HEK293T (cell line): ENCODE results near the gene LRRK1.

Experiments used
- ARNT ChIP-seq: fragments of 450-650 bp; IDR thresholded peaks from 2 replicates; pipeline ENCODE4 v1.6.1; 2017; ENCODE audit warnings: mild to moderate bottlenecking
- BHLHE40 ChIP-seq: fragments of 450-650 bp; IDR thresholded peaks from 2 replicates; pipeline ENCODE4 v1.6.1; 2016; ENCODE audit warnings: mild to moderate bottlenecking, moderate library complexity, borderline replicate concordance
- CTBP1 ChIP-seq: fragments of 450-650 bp; IDR thresholded peaks from 2 replicates; pipeline ENCODE4 v1.6.1; 2016; ENCODE audit warnings: borderline replicate concordance
- ELF4 ChIP-seq: fragments of 450-650 bp; IDR thresholded peaks from 2 replicates; pipeline ENCODE4 v1.6.1; 2017; ENCODE audit warnings: antibody characterized with exemption
- FOXA1 ChIP-seq: fragments of 450-650 bp; IDR thresholded peaks from 2 replicates; pipeline ENCODE4 v1.6.1; 2016; ENCODE audit warnings: mild to moderate bottlenecking
- FOXK2 ChIP-seq: fragments of 450-650 bp; IDR thresholded peaks from 2 replicates; pipeline ENCODE4 v1.6.1; 2016; ENCODE audit warnings: mild to moderate bottlenecking
- FOXM1 ChIP-seq: fragments of 450-650 bp; IDR thresholded peaks from 2 replicates; pipeline ENCODE4 v1.6.1; 2017; ENCODE audit warnings: mild to moderate bottlenecking, borderline replicate concordance
- L3MBTL2 ChIP-seq: fragments of 450-650 bp; conservative IDR thresholded peaks from 2 replicates; pipeline ENCODE4 v1.6.1; 2016; ENCODE audit warnings: mild to moderate bottlenecking
- NFRKB ChIP-seq: fragments of 450-650 bp; IDR thresholded peaks from 2 replicates; pipeline ENCODE4 v1.6.1; 2016; ENCODE audit warnings: mild to moderate bottlenecking, moderate library complexity
- PKNOX1 ChIP-seq: fragments of 450-650 bp; IDR thresholded peaks from 2 replicates; pipeline ENCODE4 v1.6.1; 2016
- SP1 ChIP-seq: fragments of 450-650 bp; IDR thresholded peaks from 2 replicates; pipeline ENCODE4 v1.6.1; 2017
- SUZ12 ChIP-seq: fragments of 450-650 bp; IDR thresholded peaks from 2 replicates; pipeline ENCODE4 v1.6.1; 2016; ENCODE audit warnings: mild to moderate bottlenecking

GRCh38 chr15:101027273-101027901 is 108.2 kb downstream of the LRRK1 start:
- TF ChIP-seq ARNT (no peak), SP1 (no peak), FOXM1 (no peak), L3MBTL2 (no peak), ELF4 (no peak), PKNOX1 (no peak), BHLHE40 (no peak), SUZ12 (no peak), CTBP1 (no peak), NFRKB (no peak), FOXK2 (no peak), FOXA1 (no peak)
